DND-41 (cell line): ENCODE measurements around the gene EXOC6.

ENCODE experiments used
- ATAC-seq: fragments of 200-7000 bp; cut with Tn5 transposase; 3 replicates; pipeline ENCODE4 v1.9.1; 2021; ENCODE audit warnings: low read depth; ENCODE audit not compliant: insufficient read depth
- DNase-seq: peaks from one replicate; pipeline ENCODE4 v3.0.0-alpha.2; 2020
- H2AFZ ChIP-seq: 2 replicates; pipeline ENCODE4 v1.6.0; 2012; ENCODE audit warnings: low read depth, low read length
- H3K27ac ChIP-seq: 2 replicates; pipeline ENCODE4 v1.5.1; 2012; ENCODE audit warnings: low read length, inconsistent platforms
- H3K27me3 ChIP-seq: fragments of 200-600 bp; sonication (generic); 2 replicates; pipeline ENCODE4 v1.6.0; 2012; ENCODE audit warnings: low read length, mild to moderate bottlenecking, inconsistent platforms; ENCODE audit not compliant: insufficient read depth, poor library complexity
- H3K36me3 ChIP-seq: 2 replicates; pipeline ENCODE4 v1.5.1; 2012; ENCODE audit warnings: low read length, inconsistent platforms; ENCODE audit not compliant: insufficient read depth
- H3K4me1 ChIP-seq: 2 replicates; pipeline ENCODE4 v1.5.1; 2012; ENCODE audit warnings: mild to moderate bottlenecking, low read length; ENCODE audit not compliant: insufficient read depth
- H3K4me2 ChIP-seq: 2 replicates; pipeline ENCODE4 v1.6.0; 2012; ENCODE audit warnings: mild to moderate bottlenecking, moderate library complexity, low read length, inconsistent platforms; ENCODE audit not compliant: insufficient read depth
- H3K4me3 ChIP-seq, 2 experiments: fragments of 200-600 bp in 1 of 2; shearing (Covaris generic) in 1 of 2; 2 replicates each; pipeline ENCODE4 v1.5.1; 2012 to 2016; ENCODE audit warnings: inconsistent platforms in 2 of 2, low read length in 2 of 2, mild to moderate bottlenecking in 2 of 2, low read depth in 1 of 2, moderate library complexity in 1 of 2
- H3K79me2 ChIP-seq: 2 replicates; pipeline ENCODE4 v1.6.0; 2012; ENCODE audit warnings: low read length, inconsistent platforms; ENCODE audit not compliant: insufficient read depth
- H3K9ac ChIP-seq: 2 replicates; pipeline ENCODE4 v1.6.0; 2012; ENCODE audit warnings: low read depth, mild to moderate bottlenecking, inconsistent platforms, low read length, moderate library complexity
- H3K9me3 ChIP-seq: 2 replicates; pipeline ENCODE4 v1.5.1; 2012; ENCODE audit warnings: low read length, moderate library complexity, mild to moderate bottlenecking, inconsistent platforms; ENCODE audit not compliant: insufficient read depth, severe bottlenecking
- H4K20me1 ChIP-seq: 2 replicates; pipeline ENCODE4 v1.6.0; 2012; ENCODE audit warnings: low read length; ENCODE audit not compliant: insufficient read depth
- EZH2 ChIP-seq: IDR thresholded peaks from 3 replicates; pipeline ENCODE4 v1.6.1; 2012; ENCODE audit warnings: borderline replicate concordance, low read depth, mild to moderate bottlenecking, moderate library complexity, low read length, inconsistent platforms; ENCODE audit not compliant: severe bottlenecking
- TF ChIP-seq, protein P1 (sequence below): IDR thresholded peaks from 2 replicates; pipeline ENCODE4 v1.5.1; 2012; ENCODE audit warnings: borderline replicate concordance, low read length, moderate library complexity, mild to moderate bottlenecking; ENCODE audit not compliant: poor library complexity, severe bottlenecking; ENCODE audit errors: extremely low read depth

EXOC6 gene

DNA sequence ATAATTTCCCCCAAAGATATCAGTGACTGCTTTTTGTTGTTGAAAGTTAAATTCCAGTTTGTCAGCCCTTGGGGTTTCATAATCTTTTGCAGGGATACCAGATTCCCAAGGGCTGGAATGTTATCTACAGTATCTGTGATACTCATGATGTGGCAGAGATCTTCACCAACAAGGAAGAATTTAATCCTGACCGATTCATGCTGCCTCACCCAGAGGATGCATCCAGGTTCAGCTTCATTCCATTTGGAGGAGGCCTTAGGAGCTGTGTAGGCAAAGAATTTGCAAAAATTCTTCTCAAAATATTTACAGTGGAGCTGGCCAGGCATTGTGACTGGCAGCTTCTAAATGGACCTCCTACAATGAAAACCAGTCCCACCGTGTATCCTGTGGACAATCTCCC is 228.6 kb downstream of the EXOC6 start:
- DNase-seq, result no peak

DNA sequence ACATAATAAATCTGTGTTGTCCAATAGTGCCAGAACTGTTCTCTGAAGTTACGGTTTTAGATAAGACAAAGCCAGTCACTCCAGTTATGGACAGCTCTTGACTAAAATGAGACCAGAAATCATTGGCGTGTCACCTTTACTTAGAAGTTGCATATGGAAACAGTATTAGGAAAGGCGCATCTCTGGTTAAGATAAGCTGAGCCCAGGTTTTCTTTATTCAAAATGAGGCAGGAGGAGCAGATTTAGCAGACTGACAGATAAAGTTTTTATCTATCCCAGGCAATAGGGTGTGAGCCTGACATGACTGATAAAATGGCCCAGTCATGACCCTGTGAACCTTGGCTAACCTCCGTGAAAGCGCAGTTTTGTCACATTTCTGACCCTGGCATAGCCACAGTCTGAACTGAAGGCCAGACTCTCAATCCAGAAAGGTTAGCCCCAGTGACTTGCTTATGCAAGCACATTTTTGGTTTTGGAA is 229.6 kb downstream of the EXOC6 start:
- no peak overlapping the region for H3K9ac ChIP-seq
- no peak overlapping the region for H3K4me2 ChIP-seq
- H3K27me3 ChIP-seq, result peaks cover 8% of the 10 kb centered on the region
- no peak overlapping the region for H3K27ac ChIP-seq
- H2AFZ ChIP-seq, result no peak overlapping the region
- no peak for DNase-seq
- H3K79me2 ChIP-seq, result no peaks in the 10 kb centered on the region
- H3K9me3 ChIP-seq, result no peaks in the 10 kb centered on the region
- no peak for ATAC-seq
- no peaks in the 10 kb centered on the region for H3K36me3 ChIP-seq
- no peak overlapping the region for H3K4me3 ChIP-seq
- no peaks in the 10 kb centered on the region for H3K4me1 ChIP-seq
- TF ChIP-seq, protein P1, sequence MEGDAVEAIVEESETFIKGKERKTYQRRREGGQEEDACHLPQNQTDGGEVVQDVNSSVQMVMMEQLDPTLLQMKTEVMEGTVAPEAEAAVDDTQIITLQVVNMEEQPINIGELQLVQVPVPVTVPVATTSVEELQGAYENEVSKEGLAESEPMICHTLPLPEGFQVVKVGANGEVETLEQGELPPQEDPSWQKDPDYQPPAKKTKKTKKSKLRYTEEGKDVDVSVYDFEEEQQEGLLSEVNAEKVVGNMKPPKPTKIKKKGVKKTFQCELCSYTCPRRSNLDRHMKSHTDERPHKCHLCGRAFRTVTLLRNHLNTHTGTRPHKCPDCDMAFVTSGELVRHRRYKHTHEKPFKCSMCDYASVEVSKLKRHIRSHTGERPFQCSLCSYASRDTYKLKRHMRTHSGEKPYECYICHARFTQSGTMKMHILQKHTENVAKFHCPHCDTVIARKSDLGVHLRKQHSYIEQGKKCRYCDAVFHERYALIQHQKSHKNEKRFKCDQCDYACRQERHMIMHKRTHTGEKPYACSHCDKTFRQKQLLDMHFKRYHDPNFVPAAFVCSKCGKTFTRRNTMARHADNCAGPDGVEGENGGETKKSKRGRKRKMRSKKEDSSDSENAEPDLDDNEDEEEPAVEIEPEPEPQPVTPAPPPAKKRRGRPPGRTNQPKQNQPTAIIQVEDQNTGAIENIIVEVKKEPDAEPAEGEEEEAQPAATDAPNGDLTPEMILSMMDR, result no peak
- no peak for TF ChIP-seq EZH2
- 0 out of 2 replicates have a peak, but pooled peaks cover 3% of the 10 kb centered on the region for H4K20me1 ChIP-seq

More for the DNA sequence above, 228.6 kb downstream of the EXOC6 start:
- no peak for ATAC-seq
- no peak overlapping the region for H3K9ac ChIP-seq
- H3K27ac ChIP-seq, result no peak overlapping the region
- no peaks in the 10 kb centered on the region for H3K36me3 ChIP-seq
- no peak overlapping the region for H3K4me2 ChIP-seq
- no peaks in the 10 kb centered on the region for H3K79me2 ChIP-seq
- no peak overlapping the region for H2AFZ ChIP-seq
- H3K4me1 ChIP-seq, result no peaks in the 10 kb centered on the region
- no peaks in the 10 kb centered on the region for H3K9me3 ChIP-seq
- peaks cover 8% of the 10 kb centered on the region for H3K27me3 ChIP-seq
- H3K4me3 ChIP-seq, result no peak overlapping the region
- TF ChIP-seq, protein P1, result no peak
- TF ChIP-seq EZH2, result no peak
- 0 out of 2 replicates have a peak, but pooled peaks cover 3% of the 10 kb centered on the region for H4K20me1 ChIP-seq

DNA sequence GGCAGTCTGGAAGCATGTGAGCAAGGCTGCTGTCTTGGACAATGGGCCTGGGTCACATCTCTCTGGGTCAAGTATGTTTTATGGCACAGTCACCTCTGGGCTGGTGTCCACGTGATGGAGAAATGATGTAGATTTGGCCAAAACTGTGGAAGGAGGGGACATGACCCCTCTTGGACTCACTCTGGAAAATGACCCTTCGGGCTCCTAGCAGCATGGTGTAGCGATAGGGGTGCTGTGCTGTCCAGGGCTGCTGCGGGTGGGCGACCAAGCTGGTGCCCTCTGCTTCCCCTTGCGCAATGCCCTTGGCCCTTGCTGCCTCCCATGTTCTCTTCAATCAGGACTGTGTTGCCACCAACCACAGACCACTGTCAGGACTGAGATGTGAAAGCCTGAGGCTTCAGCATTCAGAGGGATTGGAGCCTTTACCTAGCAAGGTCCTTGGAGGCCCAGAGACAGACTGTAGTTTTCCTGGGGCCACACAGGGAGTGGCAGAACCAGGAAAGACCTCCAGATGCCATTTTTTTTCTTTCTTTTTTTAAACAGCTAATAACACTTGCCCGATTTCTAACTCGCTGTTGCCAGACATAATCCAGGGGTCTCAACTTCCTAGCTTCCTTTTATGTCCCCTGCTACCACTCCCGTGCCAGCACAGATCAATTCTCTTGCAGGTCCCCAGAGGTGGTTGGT is 231.5 kb downstream of the EXOC6 start:
- no peak overlapping the region for H3K27ac ChIP-seq
- H3K4me2 ChIP-seq, result no peak overlapping the region
- ATAC-seq (no peak), DNase-seq (no peak)
- no peak overlapping the region for H2AFZ ChIP-seq
- no peaks in the 10 kb centered on the region for H3K4me1 ChIP-seq
- 0 out of 2 replicates have a peak, but pooled peaks cover 3% of the 10 kb centered on the region for H4K20me1 ChIP-seq
- no peak overlapping the region for H3K9ac ChIP-seq
- no peaks in the 10 kb centered on the region for H3K36me3 ChIP-seq
- H3K9me3 ChIP-seq, result no peaks in the 10 kb centered on the region
- H3K79me2 ChIP-seq, result no peaks in the 10 kb centered on the region
- no peak for TF ChIP-seq EZH2
- TF ChIP-seq, protein P1, result no peak
- H3K27me3 ChIP-seq, result peaks cover 7% of the 10 kb centered on the region
- no peak overlapping the region for H3K4me3 ChIP-seq
